GM12878 (cell line): ENCODE measurements around the gene KLF6. TPM values are rescaled to one million over a fixed set of nuclear protein-coding genes. Genes with fewer than 3 reads are reported as not detected.

ENCODE experiments used
- ATAC-seq: fragments of 200-7000 bp; cut with Tn5 transposase; 3 replicates; pipeline ENCODE4 v1.9.1; 2020; ENCODE audit warnings: mild to moderate bottlenecking, moderate library complexity
- BruUV-seq: library from RNA; stranded (reverse); fragments of 400-500 nt; replicated peaks from 2 replicates; lab custom pipeline; 2021; lab: Mats Ljungman, UMichigan
- CTCF ChIA-PET: fragments of 300-600 bp; sonication (Branson Sonifier 250); formaldehyde crosslinking; extraction: SDS; loops from one replicate; lab custom pipeline; 2021; ENCODE audit warnings: inconsistent platforms; lab: Yijun Ruan, JAX
- POLR2A ChIA-PET: fragments of 350-600 bp; formaldehyde crosslinking; extraction: SDS; loops from one replicate; lab custom pipeline; 2021; ENCODE audit warnings: inconsistent platforms; lab: Charles Lee
- RAD21 ChIA-PET: fragments of 300-600 bp; sonication (Branson Sonifier 250); formaldehyde crosslinking; loops from one replicate; lab custom pipeline; 2023; ENCODE audit warnings: antibody characterized with exemption; ENCODE audit not compliant: unreplicated experiment; lab: Charles Lee
- SMC1A ChIA-PET: fragments of 300-600 bp; sonication (Branson Sonifier 250); formaldehyde crosslinking; loops from one replicate; lab custom pipeline; 2023; ENCODE audit not compliant: unreplicated experiment, uncharacterized antibody; lab: Charles Lee
- DNase-seq: peaks from one replicate; pipeline ENCODE4 v3.0.0-alpha.2; 2011; ENCODE audit warnings: low read depth, low spot score
- FAIRE-seq: peaks from 3 replicates; lab custom pipeline; 2011; peaks lifted over from hg19 to GRCh38; lab: Jason Lieb, UNC
- H2AFZ ChIP-seq: 2 replicates; pipeline ENCODE4 v1.6.0; 2011; ENCODE audit warnings: low read depth, low read length, control low read depth; ENCODE audit not compliant: control insufficient read depth
- H3K27ac ChIP-seq: 2 replicates; pipeline ENCODE4 v1.5.1; 2011; ENCODE audit warnings: control low read depth; ENCODE audit not compliant: control insufficient read depth, insufficient read depth
- H3K27me3 ChIP-seq, 2 experiments: replicated peaks in 1 of 2; 2 replicates each; pipeline versions ENCODE4 v1.6.0 to v1.6.1; 2011; ENCODE audit warnings: low read length in 1 of 2; ENCODE audit not compliant: control insufficient read depth in 2 of 2, insufficient read depth in 2 of 2
- H3K36me3 ChIP-seq, 2 experiments: 2 replicates each; pipeline ENCODE4 v1.5.1; 2011; ENCODE audit warnings: low read length in 1 of 2; ENCODE audit not compliant: control insufficient read depth in 2 of 2, insufficient read depth in 2 of 2
- H3K4me1 ChIP-seq: 2 replicates; pipeline ENCODE4 v1.6.1; 2011; ENCODE audit warnings: mild to moderate bottlenecking, low read length, moderate library complexity, mixed read lengths; ENCODE audit not compliant: control insufficient read depth, insufficient read depth
- H3K4me2 ChIP-seq: 2 replicates; pipeline ENCODE4 v1.6.0; 2011; ENCODE audit warnings: control low read depth; ENCODE audit not compliant: control insufficient read depth, insufficient read depth
- H3K4me3 ChIP-seq: fragments of 200-600 bp; sonication (generic); 2 replicates; pipeline ENCODE4 v1.5.1; 2016
- H3K79me2 ChIP-seq: 2 replicates; pipeline ENCODE4 v1.6.0; 2011; ENCODE audit warnings: low read length; ENCODE audit not compliant: control insufficient read depth, insufficient read depth
- H3K9ac ChIP-seq: 2 replicates; pipeline ENCODE4 v1.8.0; 2011; ENCODE audit warnings: low read length, control low read depth, mixed read lengths; ENCODE audit not compliant: control insufficient read depth, insufficient read depth
- H3K9me3 ChIP-seq: replicated peaks from 3 replicates; pipeline ENCODE4 v1.5.1; 2011; ENCODE audit warnings: mild to moderate bottlenecking, low read length; ENCODE audit not compliant: control insufficient read depth, insufficient read depth
- H4K20me1 ChIP-seq: 2 replicates; pipeline ENCODE4 v1.6.0; 2011; ENCODE audit not compliant: control insufficient read depth, insufficient read depth
- BCLAF1 ChIP-seq: fragments of 450-650 bp; IDR thresholded peaks from 2 replicates; pipeline ENCODE4 v1.6.1; 2017; ENCODE audit warnings: antibody characterized with exemption, mild to moderate bottlenecking, moderate library complexity
- CHD1 ChIP-seq: IDR thresholded peaks from 2 replicates; pipeline ENCODE4 v1.6.1; 2012; ENCODE audit warnings: low read depth, low read length, improper control_type of control experiment
- CREB1 ChIP-seq: IDR thresholded peaks from 2 replicates; pipeline ENCODE4 v1.6.1; 2012; ENCODE audit warnings: low read depth, mild to moderate bottlenecking, inconsistent platforms
- E4F1 ChIP-seq: fragments of 450-650 bp; IDR thresholded peaks from 2 replicates; pipeline ENCODE4 v1.6.1; 2018; ENCODE audit warnings: borderline replicate concordance, mild to moderate bottlenecking; ENCODE audit not compliant: partially characterized antibody
- RFX5 ChIP-seq: IDR thresholded peaks from 2 replicates; pipeline ENCODE4 v1.6.1; 2011; ENCODE audit warnings: low read depth, low read length, improper control_type of control experiment
- ZZZ3 ChIP-seq: IDR thresholded peaks from 2 replicates; pipeline ENCODE4 v1.6.1; 2011; ENCODE audit warnings: low read depth; ENCODE audit not compliant: control insufficient read depth, insufficient read length
- WGBS: methylation state at CpG from one replicate; pipeline ENCODE4 v1.1.6; 2016; ENCODE audit warnings: low lambda C conversion rate; ENCODE audit not compliant: insufficient replicate concordance, insufficient coverage; ENCODE audit errors: missing lambda C conversion rate; 5-methylcytosine and 5-hydroxymethylcytosine counted together
- in situ Hi-C: fragments of 300-500 bp; cut with MboI; formaldehyde crosslinking; loops from 9 replicates; pipeline ENCODE4 v1.14.3; 2018; ENCODE audit warnings: mixed read lengths
- intact Hi-C: fragments of 100-400 bp; cut with micrococcal nuclease; formaldehyde crosslinking; loops from one replicate; pipeline ENCODE4 v1.14.2; 2022; ENCODE audit not compliant: unreplicated experiment
- polyA plus RNA-seq, 11 experiments: library from polyadenylated mRNA; depleted of rRNA in 4 of 11; unstranded in 6 of 11; stranded (reverse) in 5 of 11; fragments of >200 nt; fragmentation: Nextera tagmentation in 4 of 11; fragmentation: Illumina TruSeq in 1 of 11; extraction: Ambion mirVana in 4 of 11; extraction: Trizol in 1 of 11; gene quantifications; 1 replicate in 1 of 11; 2 replicates in 10 of 11; pipeline versions ENCODE4 v1.2.1 to v1.2.3, GENCODE V29; 2011 to 2016; ENCODE audit warnings: inconsistent platforms in 2 of 11, missing spikeins in 2 of 11, low read depth in 1 of 11
- total RNA-seq, 4 experiments: library from RNA; depleted of rRNA in 3 of 4; stranded (reverse); fragments of >200 nt in 3 of 4; fragmentation: Illumina TruSeq in 1 of 4; extraction: Trizol in 1 of 4; gene quantifications; 2 replicates each; pipeline versions ENCODE4 v1.2.1 to v1.2.3, GENCODE V29; 2013 to 2021

The KLF6 gene
- total and polyA plus RNA-seq, 10 of the 15 experiments (the other 5 are each of a cell fraction or from before 2014, with no cell fraction given) = 7.4 to 54.1 (median 23.5) TPM

- in situ Hi-C loops = no loop called here
- no peak overlapping the region for H3K27ac ChIP-seq
- no peak overlapping the region for H2AFZ ChIP-seq
- TF ChIP-seq CHD1 (no peak), CREB1 (no peak), BCLAF1 (no peak), RFX5 (no peak), E4F1 (no peak), ZZZ3 (no peak)
- H3K79me2 ChIP-seq = no peaks in the 10 kb centered on the region
- no peak overlapping the region for H3K9ac ChIP-seq
- no peak overlapping the region for H3K4me3 ChIP-seq
- no peaks in the 10 kb centered on the region for H4K20me1 ChIP-seq
- 87% methylated on average over 9 of the region's 9 CpGs for WGBS
- POLR2A ChIA-PET = interaction anchor here (4.7 kb wide), 1 partner anchor 28 kb away, joined by 27 read pairs; no protein-coding TSS in a partner anchor
- H3K4me2 ChIP-seq = no peak overlapping the region
- intact Hi-C loops = no loop called here
- RAD21 ChIA-PET = interaction anchor here (2.6 kb wide), 1 partner anchor 13 kb away, joined by 9 read pairs; no protein-coding TSS in a partner anchor
- no peaks in the 10 kb centered on the region for H3K27me3 ChIP-seq
- no peak for DNase-seq
- peaks cover 25% of the 10 kb centered on the region for H3K4me1 ChIP-seq
- SMC1A ChIA-PET = interaction anchor here (0.5 to 2.0 kb wide), 9 partner anchors 8 to 203 kb away, joined by 3 to 5 read pairs (median 4); no protein-coding TSS in a partner anchor
- no peak for ATAC-seq
- FAIRE-seq = no peak
- no peaks in the 10 kb centered on the region for H3K9me3 ChIP-seq
- BruUV-seq = no TSS peak
- CTCF ChIA-PET = interaction anchor here (0.9 to 2.0 kb wide), 3 partner anchors 16 to 27 kb away, joined by 3 to 7 read pairs (median 5); no protein-coding TSS in a partner anchor
- H3K36me3 ChIP-seq = no peaks in the 10 kb centered on the region
Observed at GRCh38 chr10:3754727-3755439, 30.1 kb downstream of the KLF6 start.
